Measurements from ENCODE around the gene AAMDC.

DNA sequence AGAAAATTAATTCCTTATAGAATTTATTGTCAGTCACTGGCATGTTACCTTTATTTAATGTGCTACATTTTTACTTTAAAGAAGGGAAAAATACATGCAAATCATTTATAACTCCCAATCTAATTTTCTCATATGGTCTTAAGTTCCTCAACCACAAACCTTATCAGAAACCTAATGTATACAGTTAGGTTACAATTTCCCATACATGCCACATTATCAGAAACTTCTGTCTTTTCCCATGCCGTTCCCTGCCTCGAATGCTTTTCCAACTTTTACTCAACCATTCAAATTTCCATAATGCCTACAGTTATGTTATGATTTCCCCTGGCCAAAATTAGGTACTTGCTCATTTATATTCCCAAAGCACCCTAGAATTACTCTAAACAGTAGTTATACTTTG, 14.0 kb upstream of the AAMDC start:
- TF ChIP-seq GATA2 (IDR thresholded peaks at IDR 0.05; ENCODE audit: low read depth, low read length) = no peak
- TF ChIP-seq GATA3 (IDR thresholded peaks at IDR 0.05; ENCODE audit: low read depth, low read length) = no peak
